GM18520 (cell line): ENCODE measurements around the gene CER1.
A peak's percentile ranks its signal among the peaks of the same experiment; 100 is the strongest.
"Not testable (repeated sequence)": the region's sequence is repeated elsewhere in the genome, so short reads cannot be mapped to it uniquely, and the experiment has no call there.

Experiments
- ATAC-seq: cut with Tn5 transposase; IDR thresholded peaks from one replicate; pipeline ENCODE4 v1.9.1; 2021; ENCODE audit not compliant: unreplicated experiment

Gene CER1

GRCh38 chr9:14719231-14719923 is 3.2 kb downstream of the CER1 start:
- no peak for ATAC-seq

- ATAC-seq: no peak
These were observed 7.4 kb downstream of the CER1 start for GRCh38 chr9:14715102-14715501.

- no peak for ATAC-seq
These were observed 9.3 kb downstream of the CER1 start for GRCh38 chr9:14713187-14713767.

GRCh38 chr9:14710804-14711203 is 11.7 kb downstream of the CER1 start:
- ATAC-seq: no peak

GRCh38 chr9:14706530-14707140 is 15.9 kb downstream of the CER1 start:
- ATAC-seq: no peak

- ATAC-seq: no peak
These were observed 17.5 kb downstream of the CER1 start for GRCh38 chr9:14705079-14705478.

- no peak for ATAC-seq
These were observed 18.3 kb downstream of the CER1 start for GRCh38 chr9:14704281-14704680.

- ATAC-seq: no peak
These were observed 20.3 kb downstream of the CER1 start for GRCh38 chr9:14702200-14702720.

GRCh38 chr9:14693251-14693861 is 29.2 kb downstream of the CER1 start, which contains the start of gene ZDHHC21:
TSS of gene ZDHHC21 (minus strand) at chr9:14693432. CDS start at chr9:14674340, 19,092 bp downstream.
- peak; percentile 68 for ATAC-seq

- peak; percentile 19 for ATAC-seq
These were observed 29.9 kb downstream of the CER1 start for GRCh38 chr9:14692470-14693250.

GRCh38 chr9:14690948-14691730 is 31.4 kb downstream of the CER1 start:
- no peak for ATAC-seq

- ATAC-seq: no peak
These were observed 35.4 kb downstream of the CER1 start for GRCh38 chr9:14687042-14687719.

- ATAC-seq: no peak
These were observed 36.4 kb downstream of the CER1 start for GRCh38 chr9:14686168-14686567.

GRCh38 chr9:14682616-14683015 is 39.9 kb downstream of the CER1 start:
- not testable (repeated sequence) for ATAC-seq

GRCh38 chr9:14678776-14679175 is 43.8 kb downstream of the CER1 start:
- ATAC-seq: no peak

- no peak for ATAC-seq
These were observed 44.7 kb downstream of the CER1 start for GRCh38 chr9:14677872-14678271.

- ATAC-seq: no peak
These were observed 45.1 kb downstream of the CER1 start for GRCh38 chr9:14677396-14677795.

- ATAC-seq: no peak
These were observed 47.9 kb downstream of the CER1 start for GRCh38 chr9:14674630-14675029.

- no peak for ATAC-seq
These were observed 51.2 kb downstream of the CER1 start for GRCh38 chr9:14671377-14671776.

- ATAC-seq: no peak
These were observed 51.8 kb downstream of the CER1 start for GRCh38 chr9:14670718-14671117.
